Right renal cortex interstitium (tissue), 3 donors: Measurements from ENCODE around the gene DYNLT1. TPM values are rescaled to one million over a fixed set of nuclear protein-coding genes. Genes with fewer than 3 reads are reported as not detected.
"Not testable (repeated sequence)": the region's sequence is repeated elsewhere in the genome, so short reads cannot be mapped to it uniquely, and the experiment has no call there.

Experiments used
- DNase-seq, 3 donors: peaks; one replicate each; pipeline ENCODE4 v3.0.0-alpha.2; 2013; ENCODE audit warnings: low read depth in 3 of 3, low spot score in 2 of 3
- polyA plus RNA-seq, 3 donors: library from polyadenylated mRNA; unstranded; fragments of 120-200 nt; gene quantifications; one replicate each; pipeline ENCODE4 v1.2.1, GENCODE V29; 2013; ENCODE audit not compliant: insufficient read length in 3 of 3

The DYNLT1 gene
- polyA plus RNA-seq, 3 donors: 193 to 222 (median 206) TPM

DNA sequence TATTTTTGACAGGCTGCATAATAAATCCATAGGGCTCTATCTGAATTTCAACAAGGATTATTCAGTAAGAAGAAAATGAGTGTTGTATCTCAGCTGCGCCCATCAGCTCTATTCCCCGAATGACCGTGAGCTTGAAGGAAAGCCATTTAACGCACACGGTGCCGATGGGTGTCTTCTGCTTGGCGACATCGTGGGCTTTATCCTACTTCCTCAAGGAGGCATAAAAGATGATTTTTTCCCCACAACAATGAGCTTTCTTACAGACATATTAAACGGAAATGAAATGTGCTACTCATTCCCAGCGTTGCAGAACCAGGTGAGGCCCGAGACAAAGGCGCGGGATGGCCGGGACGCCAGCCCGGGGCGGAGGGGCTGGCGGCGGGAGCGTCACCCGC lies 710 bp downstream of the DYNLT1 start:
- DNase-seq: no peak

GRCh38 chr6:158642097-158642601 lies 2.4 kb downstream of the DYNLT1 start:
- DNase-seq: no peak

- no peak for DNase-seq
These were observed 4.0 kb downstream of the DYNLT1 start for GRCh38 chr6:158640519-158640918.

- no peak for DNase-seq
These were observed 5.5 kb downstream of the DYNLT1 start for GRCh38 chr6:158639056-158639455.

- DNase-seq: no peak
These were observed 6.2 kb downstream of the DYNLT1 start for GRCh38 chr6:158638324-158638854.

DNA sequence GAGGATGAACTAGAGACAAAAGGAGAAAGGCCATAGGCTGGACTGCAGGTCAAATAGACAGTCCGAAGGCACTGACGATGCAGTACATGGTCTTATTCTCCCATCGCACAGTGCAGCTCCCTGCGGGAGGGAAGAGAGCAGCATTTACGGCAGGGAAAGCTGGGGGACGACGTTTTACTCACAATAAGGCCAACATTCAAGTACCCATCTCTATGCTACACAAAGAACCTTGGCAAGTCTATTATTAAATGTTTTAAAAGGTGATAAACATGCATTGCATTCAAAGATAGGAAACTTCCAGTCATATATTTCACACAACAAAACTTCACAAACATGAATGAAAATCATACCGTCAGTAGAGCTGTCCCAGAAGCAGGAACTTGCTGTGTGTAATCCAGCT lies 7.8 kb downstream of the DYNLT1 start:
- DNase-seq: no peak

DNA sequence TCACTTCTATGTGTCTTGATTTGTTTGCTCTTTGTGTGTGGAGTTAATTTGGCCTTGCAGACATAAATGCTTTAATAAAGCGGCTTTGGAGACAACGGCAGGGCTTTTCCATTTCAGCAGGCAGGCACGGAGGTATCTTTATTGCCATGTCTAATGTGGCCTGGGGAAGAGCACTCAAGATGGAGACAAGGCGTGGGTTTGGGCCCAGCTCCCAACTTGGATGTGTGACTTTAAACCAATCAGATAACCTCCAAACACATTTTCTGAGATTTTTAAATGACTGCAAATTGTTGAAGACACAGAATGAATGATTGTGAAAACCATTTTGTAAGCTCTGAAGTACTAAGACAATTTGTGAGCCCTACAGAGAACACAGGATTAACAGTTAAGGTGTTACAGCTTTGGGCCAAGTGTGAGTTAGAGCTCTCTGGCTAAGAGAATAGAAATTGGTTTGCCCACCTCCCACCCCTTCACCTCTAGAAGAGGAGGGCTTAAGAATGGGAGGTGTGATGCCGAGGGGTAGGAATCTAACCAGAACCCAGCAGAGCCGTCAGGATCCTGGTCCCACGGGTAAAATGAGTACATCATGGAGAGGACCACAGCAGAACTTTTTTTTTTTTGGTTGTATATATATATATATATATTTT lies 9.0 kb downstream of the DYNLT1 start:
- no peak for DNase-seq

- DNase-seq: no peak
These were observed 9.7 kb downstream of the DYNLT1 start for GRCh38 chr6:158634695-158635426.

DNA sequence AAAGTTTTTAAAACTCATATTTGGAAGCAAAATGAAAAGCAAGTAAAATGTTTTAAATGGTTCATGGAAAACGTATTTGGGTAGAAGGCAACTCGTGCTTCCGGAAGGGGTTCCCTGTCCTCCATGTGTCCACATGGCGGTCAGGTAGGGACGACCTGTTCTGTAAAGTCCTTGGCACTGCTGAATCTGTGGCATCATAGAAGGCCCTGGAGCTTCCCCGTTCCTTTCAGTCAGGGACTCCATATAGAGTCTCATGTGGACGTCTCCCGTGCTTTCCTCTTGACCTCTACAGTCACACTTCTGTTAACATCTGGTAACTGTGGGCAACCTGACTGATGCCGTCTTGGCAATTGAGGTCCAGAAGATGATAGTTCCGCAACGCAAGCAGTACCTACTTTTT lies 11.4 kb downstream of the DYNLT1 start:
- DNase-seq: no peak

DNA sequence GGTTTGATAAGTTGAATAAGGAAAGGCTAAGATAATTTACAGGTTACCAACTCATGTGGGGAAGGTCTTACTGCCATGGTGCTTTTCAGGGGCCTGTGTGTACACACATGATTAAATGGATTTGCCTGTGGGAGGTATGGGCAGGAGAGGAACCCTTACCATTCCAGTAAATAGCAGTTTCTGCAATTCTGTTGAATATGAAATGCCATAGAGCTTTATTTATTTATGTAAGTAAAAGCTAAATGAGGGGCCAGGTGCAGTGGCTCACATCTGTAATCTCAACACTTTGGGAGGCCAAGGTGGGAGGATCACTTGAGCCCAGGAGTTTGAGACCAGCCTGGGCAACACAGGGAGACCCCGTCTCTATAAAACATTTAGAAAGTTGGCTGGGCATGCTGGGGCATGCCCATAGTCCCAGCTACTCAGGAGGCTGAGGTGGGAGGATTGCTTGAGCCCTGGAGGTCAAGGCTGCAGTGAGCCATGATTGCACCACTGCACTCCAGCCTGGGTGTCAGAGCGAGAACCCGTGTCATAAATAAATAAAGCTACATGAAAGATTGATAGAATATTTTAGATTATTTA lies 11.9 kb downstream of the DYNLT1 start:
- not testable (repeated sequence) for DNase-seq

- no peak for DNase-seq
These were observed 12.6 kb downstream of the DYNLT1 start for GRCh38 chr6:158631678-158632537.

GRCh38 chr6:158630938-158631616 lies 13.5 kb downstream of the DYNLT1 start:
- DNase-seq: no peak

DNA sequence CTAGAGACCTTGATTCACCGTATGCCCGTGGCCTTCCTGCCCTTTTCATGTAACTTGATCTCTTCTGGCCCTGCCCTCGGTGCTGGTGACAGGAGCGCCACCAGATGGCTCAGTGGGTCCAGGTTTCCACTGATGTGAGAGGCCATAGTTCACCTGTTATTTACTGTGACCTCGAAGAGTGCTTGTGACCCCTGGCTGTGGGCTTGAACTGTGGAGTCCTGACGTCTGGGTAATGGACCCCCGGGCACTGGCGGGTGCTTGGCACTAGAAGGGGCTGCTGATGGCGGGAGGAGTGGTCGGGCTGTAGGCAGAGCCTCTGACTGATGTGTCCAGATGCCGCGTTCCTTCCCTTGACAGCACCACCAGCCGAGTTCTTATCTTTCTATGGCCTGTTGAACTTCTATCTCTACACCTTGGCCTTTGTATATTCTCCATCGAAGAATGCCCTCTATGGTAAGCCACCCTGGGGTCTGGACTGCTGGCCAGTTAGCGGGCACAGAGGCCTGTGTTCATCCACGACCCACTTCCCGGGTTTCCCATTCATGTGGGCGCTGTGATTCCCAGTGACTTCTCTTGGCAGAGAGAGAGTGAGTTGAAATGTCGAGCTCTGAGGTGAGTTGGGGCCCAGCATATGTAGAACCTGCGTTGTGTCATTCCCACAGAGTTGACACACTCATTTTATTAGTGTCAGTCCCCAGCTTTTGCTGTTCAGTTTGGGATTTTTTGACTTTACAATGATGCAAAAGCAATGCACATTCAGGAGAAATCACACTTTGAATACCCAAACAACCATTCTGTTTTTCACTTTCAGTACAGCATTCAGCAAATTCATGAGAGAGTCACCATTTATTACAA lies 14.9 kb downstream of the DYNLT1 start:
- DNase-seq: no peak

DNA sequence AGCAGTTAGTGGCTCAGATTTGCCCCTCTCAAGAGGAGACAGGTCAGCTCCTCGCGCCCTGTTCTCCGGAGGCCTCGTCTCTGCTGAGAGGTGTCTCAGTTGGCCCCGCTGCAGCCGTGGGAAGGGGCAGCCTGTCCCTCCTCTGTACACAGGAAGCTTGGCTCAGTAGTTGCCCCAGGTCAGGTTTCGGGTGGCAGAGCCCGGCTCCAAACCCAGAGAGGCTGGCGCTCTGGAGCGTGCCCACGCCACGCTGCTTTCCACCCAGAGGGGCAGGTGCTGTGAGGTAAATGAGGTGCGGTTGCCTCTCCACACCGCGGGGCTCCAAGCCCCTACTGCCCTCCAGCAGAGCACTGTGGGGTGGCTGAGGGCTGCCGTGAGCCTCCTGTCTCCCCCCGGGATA lies 16.0 kb downstream of the DYNLT1 start:
- DNase-seq: no peak

DNA sequence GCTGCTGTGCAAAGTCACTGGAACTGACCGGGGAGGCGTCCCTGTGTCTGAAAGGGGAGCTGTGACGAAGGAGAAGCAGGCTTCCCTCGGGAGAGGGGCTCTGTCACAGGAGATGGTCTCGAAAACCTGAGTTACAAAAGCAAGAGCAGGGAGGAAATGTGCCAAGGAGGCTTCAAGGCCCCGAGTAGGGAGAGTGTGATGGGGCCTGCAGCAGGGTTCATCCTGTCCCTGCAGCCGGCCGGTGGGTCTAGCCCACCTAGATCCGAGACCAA lies 16.7 kb downstream of the DYNLT1 start:
- no peak for DNase-seq

DNA sequence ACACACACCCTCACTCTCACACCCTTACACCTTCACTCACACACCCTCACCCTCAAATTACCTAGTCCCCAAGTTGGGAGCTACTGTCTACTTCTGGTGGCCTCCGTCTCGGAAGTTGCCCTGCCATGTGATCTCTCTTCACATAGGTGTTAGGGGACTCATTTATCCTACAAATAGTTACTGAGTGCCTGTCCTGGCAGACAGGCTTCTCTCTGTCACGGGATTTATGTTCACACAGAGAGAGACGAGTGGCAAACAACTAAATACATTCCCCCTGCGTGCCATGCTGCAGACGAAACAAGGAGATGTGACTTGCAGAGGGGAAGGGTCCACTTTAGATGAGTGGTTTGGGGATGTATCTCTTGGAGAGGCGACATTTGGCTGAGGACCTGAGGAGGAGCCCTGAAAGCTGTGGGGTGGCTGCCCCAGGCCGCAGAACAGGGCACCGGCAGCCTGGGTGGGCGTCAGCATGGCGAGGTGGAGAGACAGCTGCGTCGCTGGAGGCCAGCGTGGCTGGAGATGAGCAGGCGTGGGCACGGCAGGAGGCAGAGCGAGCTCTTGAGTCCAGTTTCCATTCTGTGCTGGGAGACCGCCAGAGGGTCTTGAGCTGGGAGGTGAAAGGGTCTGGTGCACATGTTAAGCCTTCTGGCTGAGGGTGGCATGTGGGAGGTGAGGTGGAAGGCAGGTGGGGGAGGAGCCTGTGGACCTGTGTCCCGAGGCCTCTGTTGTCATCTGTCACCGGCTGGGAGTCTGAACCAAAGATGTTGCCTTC lies 17.2 kb downstream of the DYNLT1 start:
- no peak for DNase-seq

DNA sequence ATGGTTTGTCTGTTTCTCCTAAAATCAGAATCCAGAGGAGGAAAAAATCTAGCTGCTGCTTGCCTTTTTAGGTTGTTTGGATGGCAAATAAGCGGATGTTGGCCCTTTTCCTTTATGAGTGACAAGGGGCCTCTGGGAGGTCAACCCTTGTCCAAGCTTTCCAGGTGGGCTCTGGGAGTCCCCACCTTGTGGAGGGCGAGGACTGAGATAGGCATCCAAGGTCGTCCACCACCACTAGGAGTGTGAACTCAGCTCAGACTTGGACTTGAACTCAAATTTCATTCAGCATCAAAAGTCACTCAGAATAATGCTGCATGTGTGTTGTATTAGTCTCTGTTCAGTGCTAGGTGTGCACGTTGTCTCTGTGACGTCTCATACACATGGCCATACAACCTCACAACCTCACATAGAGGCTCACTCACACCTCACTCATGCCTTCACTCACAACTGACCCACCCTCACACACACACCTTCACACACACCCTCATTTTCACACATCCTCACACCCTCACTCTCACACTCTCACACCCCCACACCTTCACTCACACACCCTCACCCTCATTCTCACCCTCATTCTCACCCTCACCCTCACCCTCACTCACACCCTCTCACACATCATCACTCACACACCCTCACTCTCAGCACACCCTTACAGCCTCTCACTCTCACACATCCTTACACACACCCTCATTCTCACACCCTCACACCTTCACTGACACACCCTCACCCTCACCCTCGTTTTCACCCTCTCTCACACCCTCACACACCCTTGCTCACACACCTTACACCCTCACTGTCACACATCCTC lies 18.0 kb downstream of the DYNLT1 start:
- DNase-seq: no peak

DNA sequence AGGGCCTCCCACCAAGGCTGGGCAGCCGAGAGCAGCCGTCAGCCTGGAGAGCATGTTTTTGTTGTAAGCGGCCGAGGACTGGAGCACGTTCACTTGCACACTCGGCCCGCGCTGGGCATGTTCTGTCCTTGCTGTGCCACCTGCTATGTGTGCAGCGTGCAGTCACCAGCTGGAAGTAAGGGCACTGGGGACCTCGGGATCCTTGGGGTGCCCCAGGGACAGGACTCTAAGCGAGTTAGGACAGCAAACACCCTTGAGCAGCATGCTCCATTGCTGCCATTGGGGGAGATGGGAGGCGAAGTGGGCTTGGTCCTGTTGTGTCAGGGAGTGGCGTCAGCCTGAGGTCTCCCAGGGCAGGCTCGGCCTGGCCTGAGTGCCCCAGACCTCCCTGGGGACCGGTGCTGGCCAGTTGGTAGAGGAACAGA lies 18.6 kb downstream of the DYNLT1 start:
- no peak for DNase-seq
